Mucosa of rectum (tissue), 2 donors: ENCODE measurements around the gene MIB1.
"Not testable (repeated sequence)": the region's sequence is repeated elsewhere in the genome, so short reads cannot be mapped to it uniquely, and the experiment has no call there.

Experiments
- H3K27ac ChIP-seq, 2 donors: one replicate each; pipeline ENCODE4 v1.7.0; 2013; ENCODE audit warnings: inconsistent platforms in 2 of 2, low read depth in 2 of 2, low read length in 2 of 2
- H3K27me3 ChIP-seq, 2 donors: one replicate each; pipeline ENCODE4 v1.7.0; 2013; ENCODE audit warnings: low read length in 2 of 2; ENCODE audit not compliant: control insufficient read depth in 2 of 2, insufficient read depth in 2 of 2
- H3K36me3 ChIP-seq, 2 donors: one replicate each; pipeline ENCODE4 v1.7.0; 2013; ENCODE audit warnings: low read length in 2 of 2; ENCODE audit not compliant: control insufficient read depth in 2 of 2, insufficient read depth in 2 of 2
- H3K4me1 ChIP-seq, 2 donors: one replicate each; pipeline ENCODE4 v1.7.0; 2013; ENCODE audit warnings: low read length in 2 of 2, mild to moderate bottlenecking in 1 of 2; ENCODE audit not compliant: control insufficient read depth in 2 of 2, insufficient read depth in 2 of 2
- H3K4me3 ChIP-seq, 2 donors: one replicate each; pipeline ENCODE4 v1.7.0; 2013; ENCODE audit warnings: low read length in 2 of 2
- H3K9ac ChIP-seq, 2 donors: one replicate each; pipeline ENCODE4 v1.7.0; 2013; ENCODE audit warnings: low read length in 2 of 2, low read depth in 1 of 2, mild to moderate bottlenecking in 1 of 2
- H3K9me3 ChIP-seq, 2 donors: one replicate each; pipeline ENCODE4 v1.7.0; 2013; ENCODE audit warnings: low read length in 2 of 2; ENCODE audit not compliant: control insufficient read depth in 2 of 2
- donor health status: healthy.
- donor health status: Normal muscosa, but diverticular disease.

The MIB1 gene

GRCh38 chr18:21740538-21741311 lies at the start of gene MIB1:
Gene MIB1, plus strand, starts transcription at chr18:21740792. Its CDS starts 792 bp downstream, at chr18:21741584.
- Histone ChIP-seq H3K36me3 (no peaks in the 10 kb centered on the region), H3K4me1 (peaks cover 8 to 9% of the 10 kb centered on the region in 2 donors), H3K4me3 (peak within 1 kb of the TSS; percentile 91), H3K9me3 (no peaks in the 10 kb centered on the region), H3K27ac (peak within 1 kb of the TSS; percentile 98 to 99), H3K27me3 (no peaks in the 10 kb centered on the region), H3K9ac (peak within 1 kb of the TSS; percentile 95 to 96)

GRCh38 chr18:21693322-21693721 lies 47.3 kb upstream of the MIB1 start:
- H3K4me1 ChIP-seq = peaks cover 0 to 4% of the 10 kb centered on the region in 2 donors
- H3K27ac ChIP-seq = no peak overlapping the region
- no peaks in the 10 kb centered on the region for H3K9me3 ChIP-seq
- H3K36me3 ChIP-seq = peaks cover 11 to 30% of the 10 kb centered on the region in 2 donors
- no peak overlapping the region for H3K9ac ChIP-seq
- no peak overlapping the region for H3K4me3 ChIP-seq
- H3K27me3 ChIP-seq = no peaks in the 10 kb centered on the region

- Histone ChIP-seq H3K9ac (no peak overlapping the region), H3K4me1 (peaks cover 9 to 15% of the 10 kb centered on the region in 2 donors), H3K27ac (no peak overlapping the region), H3K36me3 (peaks cover 15 to 16% of the 10 kb centered on the region in 2 donors), H3K27me3 (no peaks in the 10 kb centered on the region), H3K4me3 (no peak overlapping the region), H3K9me3 (no peaks in the 10 kb centered on the region)
These were observed 40.0 kb upstream of the MIB1 start for GRCh38 chr18:21700528-21701075.

- Histone ChIP-seq H3K36me3 (peaks cover 13 to 14% of the 10 kb centered on the region in 2 donors), H3K4me3 (no peak overlapping the region), H3K9me3 (no peaks in the 10 kb centered on the region), H3K27ac (no peak overlapping the region), H3K27me3 (no peaks in the 10 kb centered on the region), H3K9ac (no peak overlapping the region), H3K4me1 (peaks cover 9 to 15% of the 10 kb centered on the region in 2 donors)
These were observed 39.0 kb upstream of the MIB1 start for GRCh38 chr18:21701621-21702020.

GRCh38 chr18:21702602-21703001 lies 38.0 kb upstream of the MIB1 start:
- H3K9ac ChIP-seq = no peak overlapping the region
- peaks cover 9 to 15% of the 10 kb centered on the region in 2 donors for H3K4me1 ChIP-seq
- peak overlapping the region; percentile 88 to 94 for H3K4me3 ChIP-seq
- peaks cover 13 to 14% of the 10 kb centered on the region in 2 donors for H3K36me3 ChIP-seq
- H3K9me3 ChIP-seq = no peaks in the 10 kb centered on the region
- no peaks in the 10 kb centered on the region for H3K27me3 ChIP-seq
- H3K27ac ChIP-seq = no peak overlapping the region

DNA sequence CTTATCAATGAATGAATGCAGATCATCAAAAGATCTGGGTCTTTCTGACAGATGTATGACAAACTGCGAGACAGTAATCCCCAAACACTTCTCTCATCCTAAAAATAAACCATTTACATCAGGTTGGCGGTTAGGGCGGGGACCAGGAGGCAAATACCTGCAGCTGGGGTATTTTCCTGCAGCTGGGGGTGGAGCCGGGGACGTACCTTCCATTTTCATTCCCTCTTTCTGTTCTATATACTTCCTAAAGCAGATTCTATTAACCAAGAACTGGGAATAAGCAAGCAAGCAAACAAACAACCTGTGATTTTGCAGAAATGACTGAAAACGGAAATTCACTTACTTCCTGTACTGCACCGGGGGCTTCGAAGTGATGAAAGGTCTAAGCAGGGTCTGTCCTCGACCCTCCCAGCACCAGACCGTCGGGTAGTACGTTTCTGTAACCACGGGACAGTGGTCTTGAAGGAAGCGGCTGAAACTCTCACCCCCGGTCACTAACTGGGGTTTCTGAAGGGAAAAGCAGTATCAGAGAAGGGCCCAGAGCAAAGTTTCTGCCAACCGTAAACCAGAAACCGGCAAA lies 37.3 kb upstream of the MIB1 start:
- Histone ChIP-seq H3K27ac (peak overlapping the region; percentile 96 to 98), H3K9me3 (no peaks in the 10 kb centered on the region), H3K9ac (peak overlapping the region; percentile 92), H3K36me3 (peaks cover 13 to 14% of the 10 kb centered on the region in 2 donors), H3K27me3 (no peaks in the 10 kb centered on the region), H3K4me1 (peaks cover 9 to 10% of the 10 kb centered on the region in 2 donors), H3K4me3 (peak overlapping the region; percentile 88 to 94)

DNA sequence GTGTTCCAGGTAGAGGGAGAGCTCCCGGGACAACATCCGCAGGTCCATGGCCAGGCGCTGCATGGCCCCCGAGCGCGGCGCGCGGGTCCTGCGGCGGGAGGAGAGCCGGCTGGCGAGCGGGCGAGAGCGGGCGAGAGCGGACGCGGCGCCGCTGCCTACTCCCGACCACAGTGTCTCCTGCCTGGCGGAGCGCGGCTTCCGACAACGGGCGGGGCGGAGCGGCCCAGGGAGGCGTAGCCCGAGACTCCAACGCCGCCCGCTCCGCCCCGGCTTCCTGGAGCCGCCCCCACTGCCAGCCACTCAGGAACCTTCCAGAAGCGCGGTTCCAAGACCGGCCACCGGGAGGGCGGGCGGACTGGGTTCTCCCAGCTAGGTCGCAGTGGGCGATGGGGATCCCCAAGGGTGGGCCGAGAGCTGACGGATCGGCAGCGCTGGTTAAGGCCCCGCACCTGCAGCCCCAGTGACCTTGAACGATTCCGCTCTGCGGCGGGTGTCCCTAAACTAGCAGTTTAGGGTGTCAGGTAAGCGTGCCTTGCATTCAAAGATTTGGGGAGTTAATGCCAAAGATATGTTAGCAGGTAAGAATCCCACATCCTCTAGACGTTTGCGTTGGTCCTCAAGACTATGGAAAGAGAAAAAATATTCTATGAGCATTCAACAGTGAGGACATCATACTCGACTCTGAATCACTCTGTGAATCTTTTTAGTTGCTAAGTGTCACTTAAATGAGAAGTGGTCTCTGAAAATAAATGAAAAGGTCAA lies 35.8 kb upstream of the MIB1 start, which contains the start of gene ABHD3:
ABHD3 (minus strand) TSS at position 172 of the 762 bp plus-strand sequence; CDS start at position 63, 109 bp downstream.
- H3K9ac ChIP-seq = peak within 1 kb of the TSS; percentile 92
- H3K36me3 ChIP-seq = peaks cover 10 to 13% of the 10 kb centered on the region in 2 donors
- H3K4me1 ChIP-seq = peaks cover 5 to 9% of the 10 kb centered on the region in 2 donors
- no peaks in the 10 kb centered on the region for H3K27me3 ChIP-seq
- no peaks in the 10 kb centered on the region for H3K9me3 ChIP-seq
- H3K27ac ChIP-seq = peak within 1 kb of the TSS; percentile 96 to 98
- peak within 1 kb of the TSS; percentile 88 to 94 for H3K4me3 ChIP-seq

- Histone ChIP-seq H3K27ac (no peak overlapping the region), H3K4me3 (no peak overlapping the region), H3K4me1 (peaks cover 5 to 9% of the 10 kb centered on the region in 2 donors), H3K9me3 (no peaks in the 10 kb centered on the region), H3K36me3 (peaks cover 6 to 7% of the 10 kb centered on the region in 2 donors), H3K9ac (no peak overlapping the region), H3K27me3 (no peaks in the 10 kb centered on the region)
These were observed 34.2 kb upstream of the MIB1 start for GRCh38 chr18:21706386-21706865.

DNA sequence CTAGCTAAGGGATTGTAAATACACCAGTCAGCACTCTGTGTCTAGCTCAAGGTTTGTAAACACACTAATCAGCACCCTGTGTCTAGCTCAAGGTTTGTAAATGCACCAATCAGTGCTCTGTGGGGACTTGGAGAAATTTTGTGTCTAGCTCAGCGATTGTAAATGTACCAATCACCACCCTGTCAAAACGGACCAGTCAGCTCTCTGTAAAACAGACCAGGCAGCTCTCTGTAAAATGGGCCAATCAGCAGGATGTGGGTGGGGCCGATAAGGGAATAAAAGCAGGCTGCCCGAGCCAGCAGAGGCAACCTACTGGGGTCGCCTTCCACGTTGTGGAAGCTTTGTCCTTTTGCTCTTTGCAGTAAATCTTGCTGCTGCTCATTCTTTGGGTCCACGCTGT lies 33.5 kb upstream of the MIB1 start:
- not testable (repeated sequence) for H3K36me3 ChIP-seq, H3K4me3 ChIP-seq, H3K9ac ChIP-seq, H3K9me3 ChIP-seq, H3K27ac ChIP-seq, H3K27me3 ChIP-seq, H3K4me1 ChIP-seq
